Activated T-helper 9 cell treated with anti-CD3 and anti-CD28 coated beads, Interleukin-2, amount 50 U/mL, for 16 hours (primary cell): ENCODE results near the gene TRIM15.
"Not testable (repeated sequence)": the region's sequence is repeated elsewhere in the genome, so short reads cannot be mapped to it uniquely, and the experiment has no call there.

Experiments used
- DNase-seq: peaks from one replicate; pipeline ENCODE4 v3.0.0-alpha.2; 2020; ENCODE audit warnings: low read depth

The TRIM15 gene

GRCh38 chr6:30198166-30199084 is 35.1 kb downstream of the TRIM15 start:
- DNase-seq = no peak

- no peak for DNase-seq
Observed at GRCh38 chr6:30200551-30201281, 37.4 kb downstream of the TRIM15 start.

GRCh38 chr6:30202366-30202765 is 39.0 kb downstream of the TRIM15 start:
- no peak for DNase-seq

GRCh38 chr6:30204116-30204515 is 40.8 kb downstream of the TRIM15 start:
- no peak for DNase-seq

GRCh38 chr6:30206152-30206551 is 42.8 kb downstream of the TRIM15 start:
- DNase-seq = no peak

GRCh38 chr6:30206799-30207618 is 43.7 kb downstream of the TRIM15 start:
- no peak for DNase-seq

GRCh38 chr6:30207619-30208295 is 44.4 kb downstream of the TRIM15 start:
- no peak for DNase-seq

GRCh38 chr6:30211306-30211705 is 48.0 kb downstream of the TRIM15 start:
- no peak for DNase-seq

- no peak for DNase-seq
Observed at GRCh38 chr6:30211899-30212298, 48.6 kb downstream of the TRIM15 start.

GRCh38 chr6:30212865-30213666 is 49.7 kb downstream of the TRIM15 start, which contains the start of gene TRIM26:
TRIM26 (minus strand) TSS chr6:30213406; CDS start chr6:30199103, 14,303 bp downstream.
- peak; percentile 93 for DNase-seq

GRCh38 chr6:30213667-30213956 is 50.3 kb downstream of the TRIM15 start:
- DNase-seq = no peak

- peak; percentile 60 for DNase-seq
Observed at GRCh38 chr6:30213957-30214656, 50.8 kb downstream of the TRIM15 start.

- no peak for DNase-seq
Observed at GRCh38 chr6:30214657-30214982, 51.3 kb downstream of the TRIM15 start.

- no peak for DNase-seq
Observed at GRCh38 chr6:30216096-30216495, 52.8 kb downstream of the TRIM15 start.

GRCh38 chr6:30219244-30219643 is 55.9 kb downstream of the TRIM15 start:
- DNase-seq = peak; percentile 19

GRCh38 chr6:30221395-30221794 is 58.0 kb downstream of the TRIM15 start:
- not testable (repeated sequence) for DNase-seq

GRCh38 chr6:30221956-30222355 is 58.6 kb downstream of the TRIM15 start:
- DNase-seq = not testable (repeated sequence)
